ENCODE measurements around the gene ZNF8.
A peak's percentile ranks its signal among the peaks of the same experiment; 100 is the strongest.
"Not testable (repeated sequence)": the region's sequence is repeated elsewhere in the genome, so short reads cannot be mapped to it uniquely, and the experiment has no call there.

ZNF8 gene

DNA sequence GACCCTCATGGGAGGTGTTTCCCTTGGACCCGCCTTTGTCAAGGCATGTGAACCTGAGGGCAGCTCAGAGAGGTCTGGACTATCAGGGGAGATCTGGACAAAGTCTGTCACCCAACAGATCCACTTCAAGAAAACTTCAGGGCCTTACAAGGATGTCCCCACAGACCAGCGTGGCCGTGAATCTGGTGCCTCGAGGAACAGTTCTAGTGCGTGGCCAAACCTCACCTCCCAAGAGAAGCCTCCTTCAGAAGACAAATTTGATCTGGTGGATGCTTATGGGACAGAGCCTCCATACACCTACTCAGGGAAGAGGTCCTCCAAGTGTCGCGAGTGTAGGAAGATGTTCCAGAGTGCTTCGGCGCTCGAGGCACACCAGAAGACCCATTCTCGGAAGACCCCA, 59.6 kb downstream of the ZNF8 start:
- Histone ChIP-seq H3K27me3 (replicated peaks; ENCODE audit: control insufficient read depth, insufficient read depth, low read length) (no peaks in the 10 kb centered on the region), H3K9me3 (ENCODE audit: control insufficient read depth, low read length) (no peaks in the 10 kb centered on the region), H3K36me3 (ENCODE audit: control insufficient read depth, insufficient read depth, low read length, severe bottlenecking) (peaks cover 27% of the 10 kb centered on the region), H3K4me3 (ENCODE audit: low read length) (no peak overlapping the region), H3K4me1 (ENCODE audit: control insufficient read depth, insufficient read depth, low read length) (no peaks in the 10 kb centered on the region), H3K9ac (ENCODE audit: low read length) (no peak overlapping the region)
- no peak for DNase-seq (ENCODE audit: low read depth)

DNA sequence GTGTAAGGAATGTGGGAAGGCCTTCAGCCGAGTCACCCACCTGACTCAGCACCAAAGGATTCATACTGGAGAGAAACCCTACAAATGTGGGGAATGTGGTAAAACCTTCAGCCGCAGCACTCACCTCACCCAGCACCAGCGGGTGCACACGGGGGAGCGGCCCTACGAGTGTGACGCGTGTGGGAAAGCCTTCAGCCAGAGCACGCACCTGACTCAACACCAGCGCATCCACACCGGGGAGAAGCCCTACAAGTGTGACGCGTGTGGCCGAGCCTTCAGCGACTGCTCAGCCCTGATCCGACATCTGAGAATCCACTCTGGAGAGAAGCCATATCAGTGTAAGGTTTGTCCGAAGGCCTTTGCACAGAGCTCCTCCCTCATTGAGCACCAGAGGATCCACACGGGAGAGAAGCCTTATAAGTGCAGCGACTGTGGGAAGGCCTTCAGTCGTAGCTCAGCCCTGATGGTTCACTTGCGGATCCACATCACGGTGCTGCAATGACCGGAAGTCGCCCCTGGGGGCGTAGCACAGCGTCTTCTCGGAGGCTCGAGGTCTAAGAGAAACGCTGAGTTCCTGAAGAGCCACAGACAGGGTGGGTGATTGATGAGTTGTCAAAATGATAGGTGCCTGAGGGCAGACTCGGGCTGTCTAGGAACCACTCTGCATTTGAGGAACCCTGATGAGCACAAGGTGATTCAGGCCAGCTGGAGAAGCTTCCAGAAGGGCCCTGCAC, 60.2 kb downstream of the ZNF8 start:
- no peaks in the 10 kb centered on the region for H3K9me3 ChIP-seq (ENCODE audit: control insufficient read depth, low read length)
- H3K27me3 ChIP-seq (replicated peaks; ENCODE audit: control insufficient read depth, insufficient read depth, low read length) = no peaks in the 10 kb centered on the region
- DNase-seq (ENCODE audit: low read depth) = no peak
- peaks cover 27% of the 10 kb centered on the region for H3K36me3 ChIP-seq (ENCODE audit: control insufficient read depth, insufficient read depth, low read length, severe bottlenecking)
- no peaks in the 10 kb centered on the region for H3K4me1 ChIP-seq (ENCODE audit: control insufficient read depth, insufficient read depth, low read length)
- H3K4me3 ChIP-seq (ENCODE audit: low read length) = no peak overlapping the region
- H3K9ac ChIP-seq (ENCODE audit: low read length) = no peak overlapping the region

DNA sequence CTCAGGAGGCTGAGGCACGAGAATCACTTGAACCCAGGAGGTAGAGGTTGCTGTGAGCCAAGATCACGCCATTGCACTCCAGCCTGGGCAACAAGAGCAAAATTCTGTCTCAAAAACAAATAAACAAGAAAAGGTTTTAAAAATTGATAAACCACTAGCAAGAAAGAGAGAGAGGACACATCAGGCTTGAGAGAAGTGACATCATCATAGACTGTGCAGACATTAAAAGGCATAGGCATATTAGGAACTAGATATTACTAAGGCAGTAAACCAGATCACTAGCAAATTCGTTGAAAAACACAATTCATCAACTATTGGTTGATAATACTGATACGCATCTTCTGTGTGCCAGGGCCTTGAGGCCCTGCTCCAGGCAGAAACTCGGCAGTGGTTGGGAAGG, 66.8 kb downstream of the ZNF8 start:
- Histone ChIP-seq H3K4me1 (ENCODE audit: control insufficient read depth, insufficient read depth, low read length) (peaks cover 17% of the 10 kb centered on the region), H3K9ac (ENCODE audit: low read length) (no peak overlapping the region), H3K4me3 (ENCODE audit: low read length) (no peak overlapping the region), H3K36me3 (ENCODE audit: control insufficient read depth, insufficient read depth, low read length, severe bottlenecking) (no peaks in the 10 kb centered on the region), H3K9me3 (ENCODE audit: control insufficient read depth, low read length) (no peaks in the 10 kb centered on the region), H3K27me3 (replicated peaks; ENCODE audit: control insufficient read depth, insufficient read depth, low read length) (no peaks in the 10 kb centered on the region)
- DNase-seq (ENCODE audit: low read depth) = peak; percentile 21

DNA sequence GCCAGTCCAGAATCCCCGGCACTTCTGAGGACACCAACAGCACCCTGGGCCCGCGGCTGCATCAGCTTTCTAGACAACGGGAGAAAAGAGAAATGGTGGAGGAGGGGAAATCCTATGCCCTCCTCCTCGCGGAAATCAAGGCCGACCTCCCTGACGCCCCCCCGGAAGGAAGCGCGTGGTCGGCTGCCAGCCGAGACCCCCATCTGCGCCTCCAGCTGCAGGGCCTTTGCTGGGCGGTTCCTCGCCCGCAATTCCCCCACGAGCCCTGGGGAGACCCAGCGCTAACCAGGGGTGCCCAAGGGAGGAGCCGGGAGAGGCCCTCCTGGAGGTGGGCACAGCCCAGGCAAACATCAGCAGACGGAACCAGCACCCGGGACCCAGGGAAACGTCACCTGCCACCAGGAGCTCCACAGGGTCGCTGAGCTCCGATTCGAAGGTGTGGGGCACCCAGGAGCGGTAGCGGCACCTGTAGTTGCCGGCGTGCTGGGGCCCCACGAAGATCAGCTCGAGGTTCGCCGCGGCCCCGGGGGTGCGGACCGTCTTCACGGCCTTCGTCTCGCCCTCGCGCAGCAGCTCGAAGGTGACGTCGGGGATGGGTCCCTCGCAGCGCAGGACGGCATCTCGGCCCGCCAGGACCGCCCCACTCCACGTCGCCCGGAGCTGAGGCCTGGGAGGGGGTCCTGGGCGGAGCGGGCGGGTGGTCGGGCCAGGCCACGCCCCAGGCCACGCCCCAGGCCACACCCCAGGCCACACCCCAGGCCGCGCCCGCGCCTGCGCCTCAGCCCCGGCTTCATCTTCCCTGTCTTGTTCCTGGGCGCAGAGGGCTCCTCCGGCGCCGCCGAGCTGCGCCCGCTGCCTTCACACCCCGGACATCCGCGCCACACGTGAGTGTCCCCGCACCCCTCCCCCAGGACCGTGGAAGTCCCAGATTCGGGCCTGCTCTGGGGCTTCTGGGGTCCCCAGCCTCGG, 68.5 kb downstream of the ZNF8 start:
- no peaks in the 10 kb centered on the region for H3K36me3 ChIP-seq (ENCODE audit: control insufficient read depth, insufficient read depth, low read length, severe bottlenecking)
- H3K4me3 ChIP-seq (ENCODE audit: low read length) = peak overlapping the region; percentile 86
- no peaks in the 10 kb centered on the region for H3K27me3 ChIP-seq (replicated peaks; ENCODE audit: control insufficient read depth, insufficient read depth, low read length)
- H3K4me1 ChIP-seq (ENCODE audit: control insufficient read depth, insufficient read depth, low read length) = peaks cover 17% of the 10 kb centered on the region
- H3K9ac ChIP-seq (ENCODE audit: low read length) = peak overlapping the region; percentile 87
- DNase-seq (ENCODE audit: low read depth) = peak; percentile 94
- no peaks in the 10 kb centered on the region for H3K9me3 ChIP-seq (ENCODE audit: control insufficient read depth, low read length)

DNA sequence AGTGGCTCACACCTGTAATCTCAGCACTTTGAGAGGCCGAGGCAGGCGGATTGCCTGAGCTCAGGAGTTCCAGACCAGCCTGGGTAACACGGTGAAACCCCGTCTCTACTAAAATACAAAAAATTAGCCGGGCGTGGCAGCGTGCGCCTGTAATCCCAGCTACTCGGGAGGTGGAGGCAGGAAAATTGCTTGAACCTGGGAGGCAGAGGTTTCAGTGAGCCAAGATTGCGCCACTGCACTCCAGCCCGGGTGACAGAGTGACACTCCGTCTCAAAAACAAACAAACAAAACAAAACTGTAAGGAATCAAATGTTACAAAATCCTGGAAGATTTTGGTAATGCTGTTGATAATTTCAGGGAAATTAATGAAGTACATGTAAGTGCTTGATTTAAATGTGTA, 69.3 kb downstream of the ZNF8 start:
- not testable (repeated sequence) for H3K27me3 ChIP-seq (replicated peaks; ENCODE audit: control insufficient read depth, insufficient read depth, low read length); H3K9me3 ChIP-seq (ENCODE audit: control insufficient read depth, low read length); H3K36me3 ChIP-seq (ENCODE audit: control insufficient read depth, insufficient read depth, low read length, severe bottlenecking)
- Histone ChIP-seq H3K9ac (ENCODE audit: low read length) (peak overlapping the region; percentile 83), H3K4me1 (ENCODE audit: control insufficient read depth, insufficient read depth, low read length) (peaks cover 17% of the 10 kb centered on the region), H3K4me3 (ENCODE audit: low read length) (peak overlapping the region; percentile 86)
- DNase-seq (ENCODE audit: low read depth) = peak; percentile 11

DNA sequence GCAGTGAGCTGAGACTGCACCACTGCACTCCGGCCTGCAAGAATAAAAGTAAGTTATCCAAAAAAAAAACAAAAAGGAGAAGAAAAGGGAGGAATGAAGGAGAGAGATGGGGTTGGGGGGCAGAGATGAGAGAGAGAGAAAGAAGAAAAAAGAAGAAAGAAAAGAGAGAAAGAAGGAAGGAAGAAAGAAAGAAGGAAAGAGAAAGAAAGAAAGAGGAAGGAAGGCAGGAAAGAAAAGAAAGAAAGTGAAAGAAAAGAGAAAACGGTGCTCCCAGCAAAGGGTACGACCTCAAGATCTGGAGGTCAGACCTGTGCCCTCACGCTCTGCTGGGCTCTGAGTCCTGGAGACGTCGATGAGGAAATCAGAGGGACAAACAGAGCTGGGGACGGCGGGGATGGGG, 70.8 kb downstream of the ZNF8 start:
- H3K36me3 ChIP-seq (ENCODE audit: control insufficient read depth, insufficient read depth, low read length, severe bottlenecking) = no peaks in the 10 kb centered on the region
- H3K4me1 ChIP-seq (ENCODE audit: control insufficient read depth, insufficient read depth, low read length) = peaks cover 17% of the 10 kb centered on the region
- DNase-seq (ENCODE audit: low read depth) = no peak
- H3K9me3 ChIP-seq (ENCODE audit: control insufficient read depth, low read length) = no peaks in the 10 kb centered on the region
- no peak overlapping the region for H3K9ac ChIP-seq (ENCODE audit: low read length)
- H3K4me3 ChIP-seq (ENCODE audit: low read length) = peak overlapping the region; percentile 86
- H3K27me3 ChIP-seq (replicated peaks; ENCODE audit: control insufficient read depth, insufficient read depth, low read length) = no peaks in the 10 kb centered on the region

DNA sequence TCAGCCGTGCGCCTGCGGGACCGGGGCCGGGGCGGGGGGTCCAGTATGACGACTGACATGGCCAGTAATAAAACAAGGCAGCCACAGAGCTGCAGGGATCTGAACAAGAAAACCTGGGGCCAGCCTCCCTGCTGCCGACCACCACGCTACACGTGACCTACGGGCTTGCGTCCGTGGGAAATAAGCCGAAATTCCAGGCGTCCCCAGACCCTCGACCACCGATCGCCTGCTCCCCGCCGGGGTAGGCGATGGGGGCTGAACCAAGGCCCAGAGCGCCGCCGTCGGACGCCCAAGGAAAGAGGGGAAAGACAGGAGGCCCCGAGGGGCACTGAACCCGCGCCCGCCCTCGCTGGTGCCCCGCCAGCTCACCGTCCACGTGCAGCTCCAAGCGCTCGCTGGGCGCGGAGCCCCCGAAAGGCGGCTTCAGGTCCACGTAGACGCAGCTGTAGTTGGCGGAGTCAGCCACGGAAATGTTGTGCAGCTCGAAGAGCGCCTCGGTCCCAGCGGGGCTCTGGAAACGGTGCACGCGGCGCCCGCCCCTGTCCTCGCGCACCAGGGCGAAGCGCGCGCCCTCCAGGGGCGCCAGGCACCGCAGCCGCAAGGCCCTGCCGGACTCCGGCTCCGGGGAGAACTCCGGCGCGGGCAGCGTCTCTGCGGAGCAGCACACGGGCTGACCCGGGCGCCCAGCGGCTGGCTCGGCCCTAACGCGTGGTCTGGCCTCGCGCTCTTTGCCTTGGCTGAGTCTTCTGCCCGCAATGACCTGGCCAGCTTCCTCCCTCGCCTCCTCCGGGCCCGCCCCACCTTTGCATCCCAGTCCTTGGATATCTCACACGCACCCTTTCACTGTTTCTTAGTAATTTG, 71.5 kb downstream of the ZNF8 start:
- no peaks in the 10 kb centered on the region for H3K9me3 ChIP-seq (ENCODE audit: control insufficient read depth, low read length)
- H3K4me3 ChIP-seq (ENCODE audit: low read length) = peak overlapping the region; percentile 86
- H3K4me1 ChIP-seq (ENCODE audit: control insufficient read depth, insufficient read depth, low read length) = peaks cover 17% of the 10 kb centered on the region
- peak overlapping the region; percentile 26 for H3K9ac ChIP-seq (ENCODE audit: low read length)
- no peaks in the 10 kb centered on the region for H3K36me3 ChIP-seq (ENCODE audit: control insufficient read depth, insufficient read depth, low read length, severe bottlenecking)
- no peak for DNase-seq (ENCODE audit: low read depth)
- no peaks in the 10 kb centered on the region for H3K27me3 ChIP-seq (replicated peaks; ENCODE audit: control insufficient read depth, insufficient read depth, low read length)

DNA sequence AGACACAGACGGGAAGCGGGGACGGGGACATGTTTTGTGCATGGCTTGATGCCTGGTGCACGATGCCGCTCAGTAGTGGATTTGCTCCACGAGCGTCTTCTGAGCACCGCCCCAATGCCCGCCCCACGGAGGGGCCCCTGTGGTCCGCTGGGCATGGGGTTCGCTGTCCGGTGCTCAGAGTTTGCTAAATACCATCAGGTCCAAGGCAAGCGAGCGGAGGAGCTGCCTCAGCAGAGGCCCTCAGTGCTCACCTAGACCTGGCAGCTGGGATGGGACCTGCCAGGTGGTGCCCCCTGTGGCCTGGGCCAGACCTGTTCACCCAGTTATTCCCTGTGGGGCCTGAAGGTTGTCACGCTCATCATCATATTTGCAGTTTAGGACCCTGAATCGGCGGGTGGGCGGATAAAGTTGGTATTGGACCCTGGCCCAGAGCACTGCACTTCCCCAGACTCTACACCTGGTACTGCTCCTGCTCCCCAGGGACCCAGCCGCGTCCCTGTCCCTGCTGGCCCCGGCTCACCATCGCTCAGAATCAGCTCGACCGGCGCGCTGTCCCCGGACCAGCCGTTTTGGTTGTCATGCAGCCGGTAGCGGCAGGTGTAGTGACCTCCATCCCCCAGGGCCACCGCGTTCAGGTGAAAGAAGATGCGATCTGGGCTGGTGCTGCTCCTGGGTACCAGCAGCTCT, 72.3 kb downstream of the ZNF8 start:
- H3K36me3 ChIP-seq (ENCODE audit: control insufficient read depth, insufficient read depth, low read length, severe bottlenecking) = no peaks in the 10 kb centered on the region
- peak overlapping the region; percentile 49 for H3K4me3 ChIP-seq (ENCODE audit: low read length)
- H3K4me1 ChIP-seq (ENCODE audit: control insufficient read depth, insufficient read depth, low read length) = peaks cover 17% of the 10 kb centered on the region
- no peaks in the 10 kb centered on the region for H3K9me3 ChIP-seq (ENCODE audit: control insufficient read depth, low read length)
- H3K9ac ChIP-seq (ENCODE audit: low read length) = no peak overlapping the region
- DNase-seq (ENCODE audit: low read depth) = no peak
- H3K27me3 ChIP-seq (replicated peaks; ENCODE audit: control insufficient read depth, insufficient read depth, low read length) = no peaks in the 10 kb centered on the region

DNA sequence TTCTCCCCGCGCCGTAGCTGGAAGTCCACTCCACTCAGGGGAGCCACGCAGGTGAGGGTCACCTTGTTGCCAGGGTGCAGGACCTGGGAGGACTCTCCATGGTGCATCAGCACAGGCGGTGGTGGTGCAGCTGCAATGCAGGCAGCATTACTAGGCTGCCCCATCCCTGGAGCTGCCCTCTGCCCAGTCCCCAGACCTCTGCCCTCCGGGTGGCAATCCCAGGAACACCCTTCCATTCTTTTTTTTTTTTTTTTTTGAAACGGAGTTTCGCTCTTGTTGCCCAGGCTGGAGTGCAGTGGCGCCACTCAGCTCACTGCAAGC, 72.8 kb downstream of the ZNF8 start:
- no peak overlapping the region for H3K4me3 ChIP-seq (ENCODE audit: low read length)
- peaks cover 22% of the 10 kb centered on the region for H3K4me1 ChIP-seq (ENCODE audit: control insufficient read depth, insufficient read depth, low read length)
- no peaks in the 10 kb centered on the region for H3K36me3 ChIP-seq (ENCODE audit: control insufficient read depth, insufficient read depth, low read length, severe bottlenecking)
- H3K9me3 ChIP-seq (ENCODE audit: control insufficient read depth, low read length) = no peaks in the 10 kb centered on the region
- H3K27me3 ChIP-seq (replicated peaks; ENCODE audit: control insufficient read depth, insufficient read depth, low read length) = no peaks in the 10 kb centered on the region
- no peak for DNase-seq (ENCODE audit: low read depth)
- H3K9ac ChIP-seq (ENCODE audit: low read length) = no peak overlapping the region

DNA sequence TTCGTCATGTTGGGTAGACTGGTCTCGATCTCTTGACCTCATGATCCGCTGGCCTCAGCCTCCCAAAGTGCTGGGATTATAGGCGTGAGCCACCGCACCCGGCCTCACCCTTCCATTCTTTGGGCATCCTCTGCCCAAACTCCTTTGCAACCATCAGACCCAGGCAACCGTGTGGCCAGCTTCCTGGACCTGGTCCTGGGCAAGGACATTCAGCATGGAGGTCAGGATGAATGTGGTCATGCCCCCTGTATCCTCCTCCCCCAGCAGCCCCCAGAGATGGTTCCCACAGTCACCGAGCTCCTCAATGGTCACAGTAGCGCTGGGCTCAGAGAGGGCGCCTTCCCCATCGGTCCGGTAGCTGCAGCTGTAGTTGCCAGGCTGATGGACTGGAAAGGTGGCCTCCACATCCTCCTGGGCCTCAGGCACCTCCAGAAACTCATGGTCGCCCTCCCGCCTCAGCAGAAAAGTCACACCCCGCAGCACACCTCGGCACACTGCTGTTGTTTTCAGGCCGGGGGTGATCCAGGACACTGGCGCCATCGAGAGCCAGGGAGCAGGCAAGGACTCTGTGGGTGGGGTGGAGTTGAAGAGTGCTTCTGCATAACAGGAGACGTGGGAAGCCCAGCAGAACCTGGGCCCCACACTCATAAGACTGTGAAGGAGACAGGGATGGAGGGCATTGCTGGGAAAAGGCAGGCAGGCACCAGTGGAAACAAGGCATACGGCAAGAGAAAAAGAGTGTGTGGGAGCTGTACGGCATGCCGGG, 73.4 kb downstream of the ZNF8 start:
- H3K9me3 ChIP-seq (ENCODE audit: control insufficient read depth, low read length) = no peaks in the 10 kb centered on the region
- H3K9ac ChIP-seq (ENCODE audit: low read length) = no peak overlapping the region
- no peaks in the 10 kb centered on the region for H3K27me3 ChIP-seq (replicated peaks; ENCODE audit: control insufficient read depth, insufficient read depth, low read length)
- no peak overlapping the region for H3K4me3 ChIP-seq (ENCODE audit: low read length)
- H3K4me1 ChIP-seq (ENCODE audit: control insufficient read depth, insufficient read depth, low read length) = peaks cover 24% of the 10 kb centered on the region
- no peaks in the 10 kb centered on the region for H3K36me3 ChIP-seq (ENCODE audit: control insufficient read depth, insufficient read depth, low read length, severe bottlenecking)
- DNase-seq (ENCODE audit: low read depth) = no peak

Data from adipocyte (in vitro differentiated cells).